GM19328 (cell line): ENCODE results near the gene C11orf58.
A peak's percentile ranks its signal among the peaks of the same experiment; 100 is the strongest.

Experiments
- ATAC-seq: cut with Tn5 transposase; IDR thresholded peaks from one replicate; pipeline ENCODE4 v1.9.1; 2021; ENCODE audit warnings: mild to moderate bottlenecking, moderate library complexity; ENCODE audit not compliant: unreplicated experiment

Gene C11orf58

GRCh38 chr11:16738193-16738946 is at the start of gene C11orf58:
Gene C11orf58 (plus strand): TSS chr11:16738647. CDS start chr11:16738779, 132 bp downstream.
- peak; percentile 98 for ATAC-seq

- no peak for ATAC-seq
Measured at GRCh38 chr11:16690086-16690485, 48.4 kb upstream of the C11orf58 start.

- ATAC-seq = no peak
Measured at GRCh38 chr11:16703795-16704194, 34.7 kb upstream of the C11orf58 start.

- ATAC-seq = no peak
Measured at GRCh38 chr11:16713594-16713993, 24.9 kb upstream of the C11orf58 start.

- ATAC-seq = no peak
Measured at GRCh38 chr11:16722581-16723344, 15.7 kb upstream of the C11orf58 start.

GRCh38 chr11:16727806-16728205 is 10.6 kb upstream of the C11orf58 start:
- ATAC-seq = no peak

GRCh38 chr11:16737818-16738192 is 642 bp upstream of the C11orf58 start:
- peak; percentile 4 for ATAC-seq

- ATAC-seq = no peak
Measured at GRCh38 chr11:16738947-16739815, 734 bp downstream of the C11orf58 start.

GRCh38 chr11:16741473-16741872 is 3.0 kb downstream of the C11orf58 start:
- ATAC-seq = no peak

- ATAC-seq = no peak
Measured at GRCh38 chr11:16743478-16743877, 5.0 kb downstream of the C11orf58 start.

- ATAC-seq = no peak
Measured at GRCh38 chr11:16744128-16744725, 5.8 kb downstream of the C11orf58 start.

- ATAC-seq = no peak
Measured at GRCh38 chr11:16745950-16746605, 7.6 kb downstream of the C11orf58 start.

GRCh38 chr11:16749092-16749491 is 10.6 kb downstream of the C11orf58 start:
- ATAC-seq = no peak

- no peak for ATAC-seq
Measured at GRCh38 chr11:16749666-16750065, 11.2 kb downstream of the C11orf58 start.

GRCh38 chr11:16750417-16750816 is 12.0 kb downstream of the C11orf58 start:
- ATAC-seq = no peak

- no peak for ATAC-seq
Measured at GRCh38 chr11:16758382-16759024, 20.1 kb downstream of the C11orf58 start.

GRCh38 chr11:16759857-16760508 is 21.5 kb downstream of the C11orf58 start:
- no peak for ATAC-seq

GRCh38 chr11:16763746-16764145 is 25.3 kb downstream of the C11orf58 start:
- ATAC-seq = no peak

GRCh38 chr11:16764888-16765287 is 26.4 kb downstream of the C11orf58 start:
- ATAC-seq = no peak
